Spleen (tissue), 7 donors: ENCODE data around the gene C1orf52.

ENCODE experiments used
- POLR2A ChIP-seq, 3 donors: fragments of 450-650 bp; IDR thresholded peaks; one replicate each; pipeline ENCODE4 v1.5.1; 2017; ENCODE audit warnings: antibody characterized with exemption in 3 of 3, mild to moderate bottlenecking in 1 of 3
- POLR2AphosphoS5 ChIP-seq, 3 donors: sonication (generic); formaldehyde crosslinking; IDR thresholded peaks; one replicate each; pipeline ENCODE4 v1.5.1; 2017; ENCODE audit warnings: antibody characterized with exemption in 3 of 3
- TF ChIP-seq, protein P1 (sequence below), 11 experiments: fragments of 200-600 bp in 7 of 11; fragments of 450-650 bp in 4 of 11; sonication (generic) in 4 of 11; IDR thresholded peaks in 8 of 11; conservative IDR thresholded peaks in 3 of 11; 1 replicate in 7 of 11; 2 replicates in 4 of 11; pipeline versions ENCODE4 v1.4.0 to v1.8.0; 2016 to 2021; ENCODE audit warnings: antibody characterized with exemption in 11 of 11, inconsistent platforms in 4 of 11, mild to moderate bottlenecking in 1 of 11
- donor health status: DM: no; HTN: no; CAD: no; lungs with moderate emphysema.
- donor health status: DM: no; HTN: no; CAD: no.
- donor health status: DM: no; HTN: no; CAD: no.

DNA sequence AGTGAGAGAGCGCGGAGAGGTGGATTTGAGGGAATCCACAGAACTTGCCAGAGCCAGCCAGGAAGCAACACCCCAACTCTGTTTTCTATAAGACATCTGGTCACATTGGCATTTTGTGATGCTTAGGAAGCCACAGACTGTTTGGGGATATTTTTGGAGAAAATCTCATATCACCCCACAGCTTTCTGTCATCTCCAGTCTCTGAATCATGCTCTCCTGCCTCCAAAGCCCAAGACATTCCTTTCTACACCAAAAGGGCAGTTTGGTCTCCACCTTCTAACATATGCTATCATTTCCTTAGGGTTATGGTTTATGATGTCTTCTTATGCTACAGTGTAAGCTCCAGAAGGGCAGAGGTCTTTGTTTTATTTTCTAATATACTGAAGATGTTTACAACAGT, 31.4 kb upstream of the C1orf52 start:
- TF ChIP-seq, protein P1, sequence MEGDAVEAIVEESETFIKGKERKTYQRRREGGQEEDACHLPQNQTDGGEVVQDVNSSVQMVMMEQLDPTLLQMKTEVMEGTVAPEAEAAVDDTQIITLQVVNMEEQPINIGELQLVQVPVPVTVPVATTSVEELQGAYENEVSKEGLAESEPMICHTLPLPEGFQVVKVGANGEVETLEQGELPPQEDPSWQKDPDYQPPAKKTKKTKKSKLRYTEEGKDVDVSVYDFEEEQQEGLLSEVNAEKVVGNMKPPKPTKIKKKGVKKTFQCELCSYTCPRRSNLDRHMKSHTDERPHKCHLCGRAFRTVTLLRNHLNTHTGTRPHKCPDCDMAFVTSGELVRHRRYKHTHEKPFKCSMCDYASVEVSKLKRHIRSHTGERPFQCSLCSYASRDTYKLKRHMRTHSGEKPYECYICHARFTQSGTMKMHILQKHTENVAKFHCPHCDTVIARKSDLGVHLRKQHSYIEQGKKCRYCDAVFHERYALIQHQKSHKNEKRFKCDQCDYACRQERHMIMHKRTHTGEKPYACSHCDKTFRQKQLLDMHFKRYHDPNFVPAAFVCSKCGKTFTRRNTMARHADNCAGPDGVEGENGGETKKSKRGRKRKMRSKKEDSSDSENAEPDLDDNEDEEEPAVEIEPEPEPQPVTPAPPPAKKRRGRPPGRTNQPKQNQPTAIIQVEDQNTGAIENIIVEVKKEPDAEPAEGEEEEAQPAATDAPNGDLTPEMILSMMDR (IDR thresholded peaks at IDR 0.05 in 8 of 11, conservative IDR thresholded peaks at IDR 0.05 in 3 of 11) = no peak
- TF ChIP-seq POLR2A (IDR thresholded peaks at IDR 0.05) (no peak), POLR2AphosphoS5 (IDR thresholded peaks at IDR 0.05) (no peak)
